PFSK-1 (cell line): ENCODE measurements around the gene NOTUM.

Source experiments
- FOXP2 ChIP-seq: optimal IDR thresholded peaks from 2 replicates; pipeline ENCODE3; 2011; ENCODE audit warnings: borderline replicate concordance, control low read depth, inconsistent platforms; ENCODE audit not compliant: insufficient read depth; ENCODE audit errors: extremely low read length, extremely low read depth
- POLR2AphosphoS5 ChIP-seq: IDR thresholded peaks from 2 replicates; pipeline ENCODE4 v1.6.1; 2012; ENCODE audit warnings: low read depth, mild to moderate bottlenecking, control low read depth, low read length, moderate library complexity
- REST ChIP-seq, 2 experiments: IDR thresholded peaks; 2 replicates each; pipeline versions ENCODE4 v1.6.1 to v1.8.0; 2011 to 2012; ENCODE audit warnings: low read depth in 2 of 2, low read length in 2 of 2, control low read depth in 1 of 2, inconsistent platforms in 1 of 2, mild to moderate bottlenecking in 1 of 2, moderate library complexity in 1 of 2; ENCODE audit not compliant: insufficient read depth in 1 of 2
- SIN3A ChIP-seq: IDR thresholded peaks from 2 replicates; pipeline ENCODE4 v1.6.1; 2012; ENCODE audit warnings: mild to moderate bottlenecking, low read length, moderate library complexity, borderline replicate concordance; ENCODE audit not compliant: insufficient read depth
- TAF1 ChIP-seq: IDR thresholded peaks from 2 replicates; pipeline ENCODE4 v1.6.1; 2012; ENCODE audit warnings: low read length, control low read depth, borderline replicate concordance; ENCODE audit not compliant: insufficient read depth

NOTUM gene

GRCh38 chr17:81903415-81903831, 57.6 kb downstream of the NOTUM start:
- no peak for TF ChIP-seq REST (IDR thresholded peaks at IDR 0.05; ENCODE audit: insufficient read depth in 1 of 2, low read depth in 2 of 2, low read length in 2 of 2)
- no peak for TF ChIP-seq TAF1
- TF ChIP-seq POLR2AphosphoS5 = no peak
- TF ChIP-seq FOXP2 = no peak
- TF ChIP-seq SIN3A = no peak

DNA sequence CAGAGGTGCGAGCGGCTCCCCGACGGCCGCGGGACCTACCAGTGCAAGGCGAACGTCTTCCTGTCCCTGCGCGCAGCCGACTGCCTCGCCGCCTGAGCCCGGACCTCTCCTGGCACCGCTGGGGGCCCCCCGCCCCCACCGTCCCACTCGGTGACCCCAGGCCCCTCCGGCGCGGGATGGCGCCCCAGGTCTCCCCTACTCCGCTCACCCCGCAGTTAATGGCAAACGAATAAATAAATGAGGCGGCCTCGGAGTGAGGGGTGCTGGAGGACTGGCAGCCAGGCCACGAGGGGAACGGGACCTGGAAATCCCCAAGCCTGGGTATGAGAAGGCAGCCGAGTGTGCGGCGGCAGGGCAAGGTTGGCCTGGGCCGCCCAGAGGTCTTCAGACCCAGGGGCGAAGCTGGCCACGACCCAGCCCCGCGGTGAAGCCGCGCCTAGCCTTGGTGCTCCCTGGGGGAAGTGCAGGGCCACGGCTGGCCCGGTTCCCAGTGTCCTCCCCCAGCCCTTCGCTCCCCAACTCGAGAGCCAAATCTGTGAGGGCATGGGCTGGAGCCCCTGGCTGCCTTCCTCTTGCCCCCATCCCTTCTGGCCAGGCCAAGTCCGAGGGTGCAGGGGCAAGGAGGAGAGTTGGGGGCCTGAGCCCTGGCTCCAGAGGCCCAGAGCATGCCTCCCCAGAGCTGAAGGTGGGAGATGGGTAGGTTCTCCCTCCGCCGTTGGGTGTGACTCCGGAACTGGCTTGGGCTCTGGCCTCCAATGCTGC, 58.2 kb downstream of the NOTUM start:
- TF ChIP-seq TAF1 (no peak), POLR2AphosphoS5 (no peak), FOXP2 (no peak), SIN3A (no peak), REST (IDR thresholded peaks at IDR 0.05; ENCODE audit: insufficient read depth in 1 of 2, low read depth in 2 of 2, low read length in 2 of 2) (no peak)
